Hepatocyte (in vitro differentiated cells): ENCODE measurements around the gene XIST.

ENCODE experiments used
- EZH2 ChIP-seq: fragments of 200-600 bp; sonication (generic); IDR thresholded peaks from 2 replicates; pipeline ENCODE4 v1.6.1; 2016; ENCODE audit warnings: antibody characterized with exemption, mild to moderate bottlenecking, borderline replicate concordance
- EZH2phosphoT487 ChIP-seq: fragments of 200-600 bp; sonication (generic); IDR thresholded peaks from one replicate; pipeline ENCODE4 v1.6.1; 2018; ENCODE audit warnings: antibody characterized with exemption, mild to moderate bottlenecking, low read depth, moderate library complexity; ENCODE audit not compliant: unreplicated experiment, severe bottlenecking
- TF ChIP-seq, protein P1 (sequence below): fragments of 200-600 bp; sonication (generic); IDR thresholded peaks from 2 replicates; pipeline ENCODE4 v1.5.1; 2016; ENCODE audit warnings: antibody characterized with exemption, mild to moderate bottlenecking; ENCODE audit not compliant: poor library complexity

DNA sequence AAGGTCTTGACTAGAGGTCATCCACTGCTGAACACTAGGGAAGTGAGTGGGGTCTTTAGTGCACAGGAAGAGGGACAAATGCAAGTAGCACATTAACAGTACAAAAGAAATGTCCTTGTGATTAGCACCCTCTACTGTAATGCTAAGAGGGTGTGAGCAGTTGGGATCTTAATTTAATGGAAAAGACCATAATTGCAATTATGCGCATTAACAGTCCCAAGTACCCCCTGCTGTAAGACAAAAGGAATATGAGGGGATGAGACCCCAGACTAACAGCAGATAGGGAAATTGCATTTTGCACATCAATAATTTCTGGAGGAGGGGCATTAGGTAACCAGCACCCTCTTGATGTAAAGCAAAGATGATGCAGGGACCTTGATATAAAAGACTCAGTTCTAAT is 4.5 kb downstream of the XIST start:
- TF ChIP-seq EZH2 (no peak), EZH2phosphoT487 (no peak)
- TF ChIP-seq, protein P1, sequence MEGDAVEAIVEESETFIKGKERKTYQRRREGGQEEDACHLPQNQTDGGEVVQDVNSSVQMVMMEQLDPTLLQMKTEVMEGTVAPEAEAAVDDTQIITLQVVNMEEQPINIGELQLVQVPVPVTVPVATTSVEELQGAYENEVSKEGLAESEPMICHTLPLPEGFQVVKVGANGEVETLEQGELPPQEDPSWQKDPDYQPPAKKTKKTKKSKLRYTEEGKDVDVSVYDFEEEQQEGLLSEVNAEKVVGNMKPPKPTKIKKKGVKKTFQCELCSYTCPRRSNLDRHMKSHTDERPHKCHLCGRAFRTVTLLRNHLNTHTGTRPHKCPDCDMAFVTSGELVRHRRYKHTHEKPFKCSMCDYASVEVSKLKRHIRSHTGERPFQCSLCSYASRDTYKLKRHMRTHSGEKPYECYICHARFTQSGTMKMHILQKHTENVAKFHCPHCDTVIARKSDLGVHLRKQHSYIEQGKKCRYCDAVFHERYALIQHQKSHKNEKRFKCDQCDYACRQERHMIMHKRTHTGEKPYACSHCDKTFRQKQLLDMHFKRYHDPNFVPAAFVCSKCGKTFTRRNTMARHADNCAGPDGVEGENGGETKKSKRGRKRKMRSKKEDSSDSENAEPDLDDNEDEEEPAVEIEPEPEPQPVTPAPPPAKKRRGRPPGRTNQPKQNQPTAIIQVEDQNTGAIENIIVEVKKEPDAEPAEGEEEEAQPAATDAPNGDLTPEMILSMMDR: no peak
